Osteoblast (primary cell): ENCODE measurements around the gene GPALPP1. TPM values are rescaled to one million over a fixed set of nuclear protein-coding genes. Genes with fewer than 3 reads are reported as not detected.

Source experiments
- DNase-seq: peaks from one replicate; pipeline ENCODE4 v3.0.0; 2011; ENCODE audit warnings: low spot score, mixed read lengths; ENCODE audit not compliant: insufficient read length; ENCODE audit errors: missing footprints
- H2AFZ ChIP-seq: 2 replicates; pipeline ENCODE4 v1.6.0; 2011; ENCODE audit warnings: mild to moderate bottlenecking, low read length
- H3K27ac ChIP-seq: 2 replicates; pipeline ENCODE4 v1.5.1; 2011; ENCODE audit warnings: mild to moderate bottlenecking, low read depth, low read length, moderate library complexity
- H3K27me3 ChIP-seq: 2 replicates; pipeline ENCODE4 v1.6.0; 2012; ENCODE audit warnings: mild to moderate bottlenecking, control low read depth, inconsistent platforms, low read length, moderate library complexity; ENCODE audit not compliant: insufficient read depth
- H3K36me3 ChIP-seq: 2 replicates; pipeline ENCODE4 v1.5.1; 2011; ENCODE audit warnings: mild to moderate bottlenecking, low read length, control low read depth, moderate library complexity; ENCODE audit not compliant: insufficient read depth
- H3K4me1 ChIP-seq: 2 replicates; pipeline ENCODE4 v1.5.1; 2011; ENCODE audit warnings: mild to moderate bottlenecking, low read length, control low read depth, moderate library complexity; ENCODE audit not compliant: insufficient read depth
- H3K4me2 ChIP-seq: 2 replicates; pipeline ENCODE4 v1.6.0; 2011; ENCODE audit warnings: mild to moderate bottlenecking, low read length; ENCODE audit not compliant: insufficient read depth
- H3K4me3 ChIP-seq: fragments of 200-600 bp; sonication (generic); 3 replicates; pipeline ENCODE4 v1.5.1; 2012; ENCODE audit warnings: mild to moderate bottlenecking, low read length, inconsistent platforms; ENCODE audit not compliant: insufficient read depth
- H3K79me2 ChIP-seq: 2 replicates; pipeline ENCODE4 v1.6.0; 2012; ENCODE audit warnings: mild to moderate bottlenecking, low read length, control low read depth, inconsistent platforms; ENCODE audit not compliant: insufficient read depth
- H3K9me3 ChIP-seq: 2 replicates; pipeline ENCODE4 v1.5.1; 2011; ENCODE audit warnings: low read depth, low read length, control low read depth
- H4K20me1 ChIP-seq: 2 replicates; pipeline ENCODE4 v1.6.0; 2012; ENCODE audit warnings: mild to moderate bottlenecking, low read length, control low read depth; ENCODE audit not compliant: insufficient read depth
- total RNA-seq: library from RNA; depleted of rRNA; stranded (reverse); fragments of >200 nt; gene quantifications from 2 replicates; pipeline ENCODE4 v1.2.3, GENCODE V29; 2012
- TF ChIP-seq, protein P1 (sequence below): IDR thresholded peaks from 2 replicates; pipeline ENCODE4 v1.5.1; 2011; ENCODE audit warnings: mild to moderate bottlenecking, low read depth, low read length, moderate library complexity; ENCODE audit errors: extremely low read depth

Gene GPALPP1
- total RNA-seq, 1 donor = 25.0 TPM

DNA sequence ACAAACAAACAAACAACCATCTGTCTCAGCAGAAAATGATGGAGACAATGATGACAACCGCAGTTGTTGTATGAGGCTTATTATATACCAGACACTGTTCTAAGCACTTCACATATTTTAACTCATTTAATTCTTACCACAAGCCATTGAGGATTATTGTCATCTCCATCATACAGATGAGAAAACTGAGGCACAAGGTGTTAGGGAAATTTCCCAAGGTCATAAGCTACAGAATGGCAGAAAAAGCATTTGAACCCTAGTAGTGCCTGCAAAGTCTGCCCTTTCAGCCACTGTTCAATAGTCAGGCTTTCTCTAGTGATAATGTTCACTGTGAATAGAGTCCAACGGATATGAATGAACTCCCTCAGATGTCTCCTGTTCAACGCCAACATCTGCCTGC, 60.1 kb downstream of the GPALPP1 start:
- TF ChIP-seq, protein P1, sequence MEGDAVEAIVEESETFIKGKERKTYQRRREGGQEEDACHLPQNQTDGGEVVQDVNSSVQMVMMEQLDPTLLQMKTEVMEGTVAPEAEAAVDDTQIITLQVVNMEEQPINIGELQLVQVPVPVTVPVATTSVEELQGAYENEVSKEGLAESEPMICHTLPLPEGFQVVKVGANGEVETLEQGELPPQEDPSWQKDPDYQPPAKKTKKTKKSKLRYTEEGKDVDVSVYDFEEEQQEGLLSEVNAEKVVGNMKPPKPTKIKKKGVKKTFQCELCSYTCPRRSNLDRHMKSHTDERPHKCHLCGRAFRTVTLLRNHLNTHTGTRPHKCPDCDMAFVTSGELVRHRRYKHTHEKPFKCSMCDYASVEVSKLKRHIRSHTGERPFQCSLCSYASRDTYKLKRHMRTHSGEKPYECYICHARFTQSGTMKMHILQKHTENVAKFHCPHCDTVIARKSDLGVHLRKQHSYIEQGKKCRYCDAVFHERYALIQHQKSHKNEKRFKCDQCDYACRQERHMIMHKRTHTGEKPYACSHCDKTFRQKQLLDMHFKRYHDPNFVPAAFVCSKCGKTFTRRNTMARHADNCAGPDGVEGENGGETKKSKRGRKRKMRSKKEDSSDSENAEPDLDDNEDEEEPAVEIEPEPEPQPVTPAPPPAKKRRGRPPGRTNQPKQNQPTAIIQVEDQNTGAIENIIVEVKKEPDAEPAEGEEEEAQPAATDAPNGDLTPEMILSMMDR = no peak
- H3K36me3 ChIP-seq = no peaks in the 10 kb centered on the region

DNA sequence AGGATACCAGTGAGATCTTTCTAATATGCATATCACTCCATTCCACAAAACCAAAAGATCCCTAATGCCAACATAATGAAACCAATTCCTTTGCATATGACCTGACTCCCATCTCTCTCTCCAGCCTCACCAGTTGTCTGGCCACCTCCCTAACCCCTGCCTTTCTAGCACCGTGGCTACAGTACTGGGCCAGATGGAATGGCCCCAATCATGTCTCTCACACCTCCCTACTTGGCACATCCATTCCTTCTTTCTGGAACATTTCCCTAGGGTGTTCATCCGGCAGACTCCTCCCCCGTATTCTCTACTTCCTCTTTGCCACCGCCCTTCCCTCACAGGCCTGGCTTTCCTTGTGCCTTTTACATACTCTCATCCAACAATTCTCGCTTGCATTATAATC, 62.0 kb downstream of the GPALPP1 start:
- no peaks in the 10 kb centered on the region for H4K20me1 ChIP-seq
- no peak overlapping the region for H3K27ac ChIP-seq
- no peaks in the 10 kb centered on the region for H3K79me2 ChIP-seq
- H3K4me2 ChIP-seq = no peak overlapping the region
- TF ChIP-seq, protein P1 = no peak
- H3K9me3 ChIP-seq = no peaks in the 10 kb centered on the region
- no peak overlapping the region for H2AFZ ChIP-seq
- H3K4me3 ChIP-seq = no peak overlapping the region
- peaks cover 28% of the 10 kb centered on the region for H3K4me1 ChIP-seq
- no peak for DNase-seq
- no peaks in the 10 kb centered on the region for H3K27me3 ChIP-seq
- H3K36me3 ChIP-seq = no peaks in the 10 kb centered on the region

More for the DNA sequence above, 60.1 kb downstream of the GPALPP1 start:
- no peaks in the 10 kb centered on the region for H3K9me3 ChIP-seq
- no peaks in the 10 kb centered on the region for H4K20me1 ChIP-seq
- H2AFZ ChIP-seq = no peak overlapping the region
- no peak overlapping the region for H3K4me3 ChIP-seq
- H3K4me2 ChIP-seq = no peak overlapping the region
- H3K27me3 ChIP-seq = no peaks in the 10 kb centered on the region
- H3K27ac ChIP-seq = no peak overlapping the region
- no peaks in the 10 kb centered on the region for H3K79me2 ChIP-seq
- no peak for DNase-seq
- H3K4me1 ChIP-seq = peaks cover 11% of the 10 kb centered on the region

DNA sequence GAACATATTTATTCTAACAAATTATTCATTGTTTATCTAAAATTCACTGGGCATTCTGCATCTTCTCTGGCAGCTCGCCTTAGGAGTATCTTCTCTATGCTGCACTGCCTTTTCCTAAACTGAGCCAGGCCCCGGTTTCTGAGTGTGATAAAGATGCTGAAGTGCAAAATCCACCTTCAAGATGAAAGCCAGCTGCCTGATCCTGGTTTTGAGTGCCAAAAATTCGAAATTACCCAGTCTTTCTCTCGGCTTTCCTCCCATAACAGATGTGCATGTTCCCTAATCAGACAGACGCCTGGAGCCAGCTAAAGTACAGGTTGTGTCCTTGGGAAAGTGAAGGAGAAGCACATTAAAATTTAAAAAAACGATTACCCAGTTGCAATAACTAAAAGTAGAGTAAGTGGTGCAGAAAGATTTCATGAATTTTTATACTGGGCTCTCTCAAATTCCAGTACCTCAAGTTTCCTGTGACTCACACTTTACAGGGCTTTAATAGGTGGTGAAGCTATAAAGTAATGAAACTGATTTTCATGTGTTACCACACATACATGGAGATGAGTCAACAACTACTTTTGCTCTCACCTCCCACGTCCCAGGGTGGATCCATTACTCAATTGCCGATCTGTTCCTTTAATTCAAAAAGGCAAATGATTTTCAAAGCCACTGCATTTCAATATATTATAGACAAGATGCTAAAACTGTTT, 66.0 kb downstream of the GPALPP1 start:
- Histone ChIP-seq H2AFZ (peak overlapping the region; percentile 72), H4K20me1 (no peaks in the 10 kb centered on the region), H3K4me1 (peaks cover 24% of the 10 kb centered on the region), H3K4me3 (peak overlapping the region; percentile 49), H3K27me3 (no peaks in the 10 kb centered on the region), H3K4me2 (peak overlapping the region; percentile 76), H3K9me3 (no peaks in the 10 kb centered on the region), H3K27ac (peak overlapping the region; percentile 75), H3K36me3 (no peaks in the 10 kb centered on the region), H3K79me2 (no peaks in the 10 kb centered on the region)
- DNase-seq = peak; percentile 87
- TF ChIP-seq, protein P1 = no peak

DNA sequence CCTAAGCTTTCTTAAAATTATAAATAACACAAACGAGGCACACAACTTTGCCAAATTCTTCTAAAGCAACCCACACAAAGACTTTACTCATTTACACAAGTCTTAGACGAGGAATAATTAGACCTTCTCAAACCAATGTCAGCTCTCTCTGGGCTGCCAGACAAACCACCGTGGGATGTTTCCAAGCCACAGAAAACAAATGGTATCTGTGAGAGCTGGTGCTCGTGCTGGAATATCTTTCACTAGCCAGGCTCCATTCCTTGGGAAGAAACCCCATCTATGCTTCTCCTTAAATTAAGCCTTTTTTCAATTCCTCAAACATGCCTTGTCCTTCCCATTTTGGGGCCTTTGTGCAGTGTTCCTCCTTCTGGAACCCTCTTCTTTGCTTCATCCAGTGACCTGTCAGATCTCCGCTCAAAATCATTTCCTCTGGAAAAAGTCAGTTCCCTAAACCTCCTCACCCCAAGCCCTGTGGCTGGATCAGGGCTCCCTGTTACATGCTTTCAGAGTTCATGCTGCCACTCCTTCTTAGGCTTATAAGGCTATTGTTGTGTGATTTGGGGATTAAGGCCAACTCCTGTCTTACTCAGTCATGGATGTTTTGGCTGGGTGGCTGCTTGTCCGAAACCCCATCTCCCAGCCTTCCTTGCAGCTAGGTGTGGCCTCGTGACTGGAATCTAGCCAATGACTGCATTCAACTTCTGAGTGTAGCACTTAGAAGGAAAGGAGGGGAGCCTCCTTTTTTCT, 66.7 kb downstream of the GPALPP1 start:
- DNase-seq = no peak
- H2AFZ ChIP-seq = peak overlapping the region; percentile 72
- H4K20me1 ChIP-seq = no peaks in the 10 kb centered on the region
- H3K4me2 ChIP-seq = peak overlapping the region; percentile 76
- H3K4me1 ChIP-seq = peaks cover 24% of the 10 kb centered on the region
- no peaks in the 10 kb centered on the region for H3K79me2 ChIP-seq
- peaks cover 2% of the 10 kb centered on the region for H3K27me3 ChIP-seq
- TF ChIP-seq, protein P1 = no peak
- H3K27ac ChIP-seq = peak overlapping the region; percentile 75
- no peaks in the 10 kb centered on the region for H3K9me3 ChIP-seq
- H3K36me3 ChIP-seq = no peaks in the 10 kb centered on the region
- H3K4me3 ChIP-seq = peak overlapping the region; percentile 49
